Peyer's patch (tissue), 4 donors: ENCODE data around the gene FCER2. TPM values are rescaled to one million over a fixed set of nuclear protein-coding genes. Genes with fewer than 3 reads are reported as not detected.

Experiments used
- DNase-seq, 3 donors: peaks; one replicate each; pipeline ENCODE4 v3.0.0-alpha.2; 2017 to 2019
- H3K27ac ChIP-seq, 4 donors: fragments of 200-600 bp; sonication (generic); one replicate each; pipeline ENCODE4 v1.5.1; 2016 to 2019
- H3K27me3 ChIP-seq, 2 donors: fragments of 200-600 bp; sonication (generic); one replicate each; pipeline ENCODE4 v1.5.1; 2019
- H3K36me3 ChIP-seq, 3 donors: fragments of 200-600 bp; sonication (generic); one replicate each; pipeline ENCODE4 v1.5.1; 2016 to 2019
- H3K4me1 ChIP-seq, 4 donors: fragments of 200-600 bp; sonication (generic); one replicate each; pipeline ENCODE4 v1.5.1; 2016 to 2019
- H3K4me3 ChIP-seq, 4 donors: fragments of 200-600 bp; sonication (generic); 1 replicate in 3 of 4; 2 replicates in 1 of 4; pipeline ENCODE4 v1.5.1; 2016 to 2019; ENCODE audit warnings: mild to moderate bottlenecking in 1 of 4
- H3K9me3 ChIP-seq, 4 donors: fragments of 200-600 bp; sonication (generic); one replicate each; pipeline ENCODE4 v1.5.1; 2016 to 2019; ENCODE audit warnings: mild to moderate bottlenecking in 1 of 4
- POLR2A ChIP-seq, 2 donors: fragments of 450-650 bp; IDR thresholded peaks; one replicate each; pipeline ENCODE4 v1.5.1; 2017; ENCODE audit warnings: antibody characterized with exemption in 2 of 2, mild to moderate bottlenecking in 2 of 2, moderate library complexity in 2 of 2
- total RNA-seq, 4 donors: library from RNA; depleted of rRNA; stranded (reverse); fragments of >200 nt; gene quantifications; one replicate each; pipeline ENCODE4 v1.1.0, GENCODE V29; 2016
- TF ChIP-seq, protein P1 (sequence below), 6 experiments: fragments of 450-650 bp in 4 of 6; fragments of 200-600 bp in 2 of 6; sonication (generic) in 1 of 6; IDR thresholded peaks; one replicate each; pipeline ENCODE4 v1.5.1; 2017 to 2019; ENCODE audit warnings: antibody characterized with exemption in 6 of 6, mild to moderate bottlenecking in 3 of 6, moderate library complexity in 1 of 6

The FCER2 gene
- total RNA-seq, 4 donors from 2014 or later: 2.0 to 10.7 TPM; not detected in 2

DNA sequence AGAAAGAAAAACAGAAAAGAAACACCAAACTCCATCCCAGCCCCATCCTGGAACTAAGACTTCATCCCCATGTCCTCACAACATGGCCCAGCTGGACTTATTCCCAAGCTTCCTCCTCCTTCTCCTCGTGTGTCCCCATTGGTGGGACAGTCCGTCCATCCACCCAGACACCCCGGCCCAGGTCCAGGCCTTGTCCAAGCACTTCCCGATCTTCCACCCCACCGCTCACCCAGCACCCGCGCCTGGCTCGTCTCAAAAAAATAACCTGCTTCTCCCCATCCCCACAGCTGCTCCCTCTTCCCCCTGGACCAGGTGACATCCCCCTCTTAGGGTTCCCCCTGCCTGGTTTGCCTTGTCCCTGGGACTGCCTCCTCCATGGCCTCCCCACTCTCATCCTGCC lies 1.4 kb upstream of the FCER2 start:
- Histone ChIP-seq H3K4me3 (no peak overlapping the region), H3K9me3 (no peaks in the 10 kb centered on the region), H3K27me3 (no peaks in the 10 kb centered on the region), H3K27ac (peak overlapping the region in 1 of 4 donors; percentile 82), H3K36me3 (no peaks in the 10 kb centered on the region), H3K4me1 (peaks cover 0 to 41% (median 3%) of the 10 kb centered on the region in 4 donors)
- no peak for DNase-seq
- TF ChIP-seq, protein P1, sequence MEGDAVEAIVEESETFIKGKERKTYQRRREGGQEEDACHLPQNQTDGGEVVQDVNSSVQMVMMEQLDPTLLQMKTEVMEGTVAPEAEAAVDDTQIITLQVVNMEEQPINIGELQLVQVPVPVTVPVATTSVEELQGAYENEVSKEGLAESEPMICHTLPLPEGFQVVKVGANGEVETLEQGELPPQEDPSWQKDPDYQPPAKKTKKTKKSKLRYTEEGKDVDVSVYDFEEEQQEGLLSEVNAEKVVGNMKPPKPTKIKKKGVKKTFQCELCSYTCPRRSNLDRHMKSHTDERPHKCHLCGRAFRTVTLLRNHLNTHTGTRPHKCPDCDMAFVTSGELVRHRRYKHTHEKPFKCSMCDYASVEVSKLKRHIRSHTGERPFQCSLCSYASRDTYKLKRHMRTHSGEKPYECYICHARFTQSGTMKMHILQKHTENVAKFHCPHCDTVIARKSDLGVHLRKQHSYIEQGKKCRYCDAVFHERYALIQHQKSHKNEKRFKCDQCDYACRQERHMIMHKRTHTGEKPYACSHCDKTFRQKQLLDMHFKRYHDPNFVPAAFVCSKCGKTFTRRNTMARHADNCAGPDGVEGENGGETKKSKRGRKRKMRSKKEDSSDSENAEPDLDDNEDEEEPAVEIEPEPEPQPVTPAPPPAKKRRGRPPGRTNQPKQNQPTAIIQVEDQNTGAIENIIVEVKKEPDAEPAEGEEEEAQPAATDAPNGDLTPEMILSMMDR (IDR thresholded peaks at IDR 0.05): no peak
- no peak for TF ChIP-seq POLR2A (IDR thresholded peaks at IDR 0.05)

DNA sequence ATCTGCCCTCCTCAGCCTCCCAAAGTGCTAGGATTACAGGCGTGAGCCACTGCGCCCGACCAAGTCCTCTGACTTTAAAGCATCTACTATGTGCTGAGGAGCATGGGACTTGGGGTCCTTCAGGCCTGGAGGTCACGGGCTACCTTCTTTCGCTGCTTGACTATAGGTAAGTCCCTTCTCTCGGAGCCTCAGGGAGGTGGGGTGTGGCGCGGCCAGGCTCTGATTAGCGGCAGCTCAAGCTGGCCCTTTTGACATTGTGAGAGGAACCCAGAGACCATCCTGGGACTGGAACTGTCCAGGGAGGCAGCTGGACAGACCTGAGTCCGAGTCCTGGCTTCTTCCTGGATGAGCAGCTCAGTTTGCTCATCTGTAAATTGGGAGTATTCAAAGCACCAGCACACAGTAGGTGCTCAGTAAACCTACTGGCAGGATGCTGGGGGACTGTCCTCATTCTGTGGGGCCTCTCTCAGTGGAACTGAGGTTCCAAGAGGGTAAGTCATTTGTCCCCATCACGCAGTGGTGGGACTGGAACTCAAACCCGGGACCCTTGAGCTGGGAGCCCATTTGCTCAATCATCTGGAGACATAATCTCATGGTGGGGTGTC lies 780 bp downstream of the FCER2 start:
- TF ChIP-seq, protein P1 (IDR thresholded peaks at IDR 0.05): no peak
- TF ChIP-seq POLR2A (IDR thresholded peaks at IDR 0.05): no peak
- no peaks in the 10 kb centered on the region for H3K9me3 ChIP-seq
- peaks cover 0 to 25% (median 2%) of the 10 kb centered on the region in 4 donors for H3K4me1 ChIP-seq
- H3K36me3 ChIP-seq: no peaks in the 10 kb centered on the region
- DNase-seq: no peak
- H3K4me3 ChIP-seq: no peak overlapping the region
- peak overlapping the region in 1 of 4 donors; percentile 77 for H3K27ac ChIP-seq
- no peaks in the 10 kb centered on the region for H3K27me3 ChIP-seq

DNA sequence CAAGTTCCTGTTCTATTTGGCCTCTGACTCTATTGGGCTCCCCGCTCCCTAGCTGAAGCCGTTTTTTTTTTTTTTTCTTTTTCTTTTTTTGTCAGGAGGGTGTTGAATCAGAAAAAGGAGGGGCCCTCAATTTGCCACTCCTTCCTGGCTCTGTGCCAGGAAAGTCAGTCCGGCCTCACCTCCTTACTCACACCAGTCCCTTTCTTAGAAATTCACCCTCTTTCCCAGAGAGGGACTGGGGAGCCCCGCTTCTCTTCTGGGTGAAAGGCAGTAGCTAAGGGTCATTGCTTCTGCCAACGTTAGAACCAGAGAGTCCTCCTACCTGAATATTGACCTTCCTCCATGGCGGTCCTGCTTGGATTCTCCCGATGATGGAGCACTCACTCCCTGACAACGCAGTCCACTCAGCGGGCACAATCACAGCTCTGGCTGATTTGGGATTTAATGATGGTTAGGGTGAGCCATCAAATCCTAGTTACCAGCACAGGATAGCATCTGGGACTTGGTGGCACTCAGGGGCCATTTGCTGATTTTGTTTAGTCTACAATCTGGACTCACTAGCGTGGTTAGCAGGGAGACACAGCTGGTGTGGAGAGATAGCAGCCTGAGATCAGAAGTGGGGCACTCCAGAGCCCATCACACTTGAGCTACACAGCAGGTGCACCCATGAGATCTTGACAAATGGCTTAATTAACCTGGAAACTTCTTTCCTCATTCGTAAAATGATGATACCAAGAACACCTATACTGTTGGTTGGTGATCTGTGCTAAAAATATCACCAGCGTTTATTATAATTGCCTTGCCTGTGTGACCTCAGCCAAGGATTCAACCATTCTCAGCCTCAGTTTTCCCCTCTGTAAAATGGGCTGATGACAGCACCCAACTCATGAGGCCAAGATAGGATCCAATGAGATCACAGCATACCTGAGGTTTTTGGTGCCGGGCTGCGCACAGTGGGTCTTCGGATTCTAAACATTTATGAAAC lies 2.2 kb downstream of the FCER2 start:
- no peaks in the 10 kb centered on the region for H3K36me3 ChIP-seq
- H3K9me3 ChIP-seq: no peaks in the 10 kb centered on the region
- H3K27me3 ChIP-seq: no peaks in the 10 kb centered on the region
- TF ChIP-seq, protein P1 (IDR thresholded peaks at IDR 0.05): no peak
- TF ChIP-seq POLR2A (IDR thresholded peaks at IDR 0.05): no peak
- DNase-seq: no peak
- H3K4me1 ChIP-seq: peaks cover 0 to 19% (median 0%) of the 10 kb centered on the region in 4 donors
- H3K27ac ChIP-seq: peak overlapping the region in 1 of 4 donors; percentile 52
- H3K4me3 ChIP-seq: no peak overlapping the region

DNA sequence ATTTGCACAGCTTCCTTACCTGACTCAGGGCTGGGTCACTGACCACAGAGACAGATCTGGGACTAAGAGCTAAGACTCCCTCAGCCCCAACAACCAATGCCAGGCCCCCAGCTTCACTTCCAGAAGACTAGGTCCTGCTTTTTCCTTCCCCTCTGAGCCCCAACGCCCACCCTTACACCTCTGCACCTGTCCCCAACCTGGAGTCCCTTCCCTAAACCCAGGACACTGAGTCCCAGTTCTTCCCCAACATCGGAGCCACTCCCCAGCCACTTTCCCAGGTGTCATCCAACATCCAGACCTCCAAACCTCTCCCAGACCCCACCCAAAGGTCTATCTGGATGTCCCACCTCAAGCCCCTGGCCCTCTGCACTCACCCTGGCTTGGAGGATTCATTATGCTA lies 2.9 kb downstream of the FCER2 start:
- no peaks in the 10 kb centered on the region for H3K27me3 ChIP-seq
- no peak for DNase-seq
- H3K4me1 ChIP-seq: peaks cover 0 to 19% (median 0%) of the 10 kb centered on the region in 4 donors
- TF ChIP-seq POLR2A (IDR thresholded peaks at IDR 0.05): no peak
- TF ChIP-seq, protein P1 (IDR thresholded peaks at IDR 0.05): no peak
- H3K9me3 ChIP-seq: no peaks in the 10 kb centered on the region
- H3K27ac ChIP-seq: peak overlapping the region in 1 of 4 donors; percentile 52
- H3K36me3 ChIP-seq: no peaks in the 10 kb centered on the region
- H3K4me3 ChIP-seq: no peak overlapping the region

DNA sequence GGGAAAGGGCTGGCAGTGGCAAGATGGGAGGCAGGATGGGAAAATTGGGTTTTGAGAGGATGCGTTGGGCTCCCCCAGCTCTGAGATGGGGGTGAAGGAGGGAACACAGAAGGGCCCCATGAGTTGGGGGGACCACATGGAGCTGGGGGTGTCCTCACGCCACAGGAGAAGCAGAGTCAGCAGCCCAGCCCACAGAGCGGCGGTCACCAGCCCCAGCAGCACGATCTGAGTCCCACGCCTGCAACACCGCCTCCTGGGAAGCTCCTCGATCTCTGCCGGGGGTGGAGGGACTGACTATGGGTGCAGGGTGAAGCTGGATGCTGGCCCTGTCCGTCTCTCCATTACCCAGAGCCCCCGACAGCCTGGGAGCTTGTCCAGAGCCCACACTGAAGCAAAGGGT lies 3.3 kb downstream of the FCER2 start:
- H3K36me3 ChIP-seq: no peaks in the 10 kb centered on the region
- no peaks in the 10 kb centered on the region for H3K27me3 ChIP-seq
- TF ChIP-seq POLR2A (IDR thresholded peaks at IDR 0.05): no peak
- TF ChIP-seq, protein P1 (IDR thresholded peaks at IDR 0.05): no peak
- peak overlapping the region in 1 of 4 donors; percentile 52 for H3K27ac ChIP-seq
- no peak for DNase-seq
- no peak overlapping the region for H3K4me3 ChIP-seq
- H3K9me3 ChIP-seq: no peaks in the 10 kb centered on the region
- H3K4me1 ChIP-seq: peaks cover 0 to 15% (median 0%) of the 10 kb centered on the region in 4 donors
